Measurements from ENCODE around the gene IRF7. TPM values are rescaled to one million over a fixed set of nuclear protein-coding genes. Genes with fewer than 3 reads are reported as not detected.
"Not testable (repeated sequence)": the region's sequence is repeated elsewhere in the genome, so short reads cannot be mapped to it uniquely, and the experiment has no call there.

Gene IRF7
- total RNA-seq, 6 experiments from 2014 or later, result 27.3 to 72.8 (median 47.7) TPM

- intact Hi-C loops (cut with DNase I), result no loop called here
- peaks cover 0 to 54% (median 27%) of the 10 kb centered on the region in 4 donors for H3K4me1 ChIP-seq
- DNase-seq (no peak), ATAC-seq (no peak)
- peak overlapping the region in 1 of 3 donors; percentile 71 for H3K27ac ChIP-seq
- TF ChIP-seq POLR2A (IDR thresholded peaks at IDR 0.05) (no peak), CTCF (IDR thresholded peaks at IDR 0.05) (no peak)
- no peaks in the 10 kb centered on the region for H3K9me3 ChIP-seq
- H3K27me3 ChIP-seq, result no peaks in the 10 kb centered on the region
- peaks cover 0 to 1% (median 0%) of the 10 kb centered on the region in 4 donors for H3K36me3 ChIP-seq
- whole genome bisulfite sequencing (ENCODE audit: insufficient coverage, low coverage, low lambda C conversion rate, missing lambda C conversion rate), result 70% methylated on average over 3 of the region's 14 CpGs
- no peak overlapping the region for H3K4me3 ChIP-seq
These were observed 40.7 kb upstream of the IRF7 start for GRCh38 chr11:656426-656825.

GRCh38 chr11:655036-655726, 39.4 kb upstream of the IRF7 start:
- ATAC-seq (peak; percentile 64 to 70 (median 68)), DNase-seq (peak in 1 of 3 donors; percentile 77)
- TF ChIP-seq CTCF (IDR thresholded peaks at IDR 0.05) (no peak), POLR2A (IDR thresholded peaks at IDR 0.05) (no peak)
- Histone ChIP-seq H3K27me3 (no peaks in the 10 kb centered on the region), H3K4me1 (peaks cover 0 to 54% (median 27%) of the 10 kb centered on the region in 4 donors), H3K9me3 (no peaks in the 10 kb centered on the region), H3K36me3 (peaks cover 0 to 4% (median 0%) of the 10 kb centered on the region in 4 donors), H3K4me3 (peak overlapping the region in 2 of 3 donors; percentile 24 to 36), H3K27ac (peak overlapping the region; percentile 3 to 71 (median 5))
- 32% methylated on average over 6 of the region's 30 CpGs for WGBS (ENCODE audit: insufficient coverage, low coverage, low lambda C conversion rate, missing lambda C conversion rate)
- intact Hi-C loops (cut with DNase I), result no loop called here

- Histone ChIP-seq H3K27ac (peak overlapping the region in 2 of 3 donors; percentile 3 to 71), H3K4me1 (peaks cover 0 to 53% (median 26%) of the 10 kb centered on the region in 4 donors)
- intact Hi-C loops (cut with DNase I); H3K9me3 ChIP-seq; H3K27me3 ChIP-seq; H3K36me3 ChIP-seq; H3K4me3 ChIP-seq: not testable (repeated sequence)
- peak; percentile 47 to 51 (median 50) for ATAC-seq
- DNase-seq, result peak in 2 of 3 donors; percentile 83
- 42% methylated on average over 7 of the region's 12 CpGs for WGBS (ENCODE audit: insufficient coverage, low coverage, low lambda C conversion rate, missing lambda C conversion rate)
These were observed 38.7 kb upstream of the IRF7 start for GRCh38 chr11:654444-654843.

- H3K4me3 ChIP-seq, result no peak overlapping the region
- H3K4me1 ChIP-seq, result peaks cover 0 to 50% (median 23%) of the 10 kb centered on the region in 4 donors
- no peak for TF ChIP-seq POLR2A (IDR thresholded peaks at IDR 0.05)
- TF ChIP-seq CTCF (IDR thresholded peaks at IDR 0.05), result no peak
- peaks cover 0 to 4% (median 0%) of the 10 kb centered on the region in 4 donors for H3K36me3 ChIP-seq
- 93% methylated on average over 3 of the region's 15 CpGs for WGBS (ENCODE audit: insufficient coverage, low coverage, low lambda C conversion rate, missing lambda C conversion rate)
- no peak overlapping the region for H3K27ac ChIP-seq
- no peak for ATAC-seq
- H3K27me3 ChIP-seq, result no peaks in the 10 kb centered on the region
- H3K9me3 ChIP-seq, result no peaks in the 10 kb centered on the region
- DNase-seq, result no peak
- intact Hi-C loops (cut with DNase I), result no loop called here
These were observed 38.1 kb upstream of the IRF7 start for GRCh38 chr11:653837-654236.

GRCh38 chr11:653136-653535, 37.4 kb upstream of the IRF7 start:
- intact Hi-C loops (cut with DNase I); DNase-seq; H3K36me3 ChIP-seq; H3K4me3 ChIP-seq; H3K27ac ChIP-seq; ATAC-seq; H3K9me3 ChIP-seq; H3K27me3 ChIP-seq: not testable (repeated sequence)
- peaks cover 0 to 43% (median 21%) of the 10 kb centered on the region in 4 donors for H3K4me1 ChIP-seq
- 67% methylated on average over 14 of the region's 14 CpGs for WGBS (ENCODE audit: insufficient coverage, low coverage, low lambda C conversion rate, missing lambda C conversion rate)
